Daoy (cell line): ENCODE measurements around the gene GALNT12. TPM values are rescaled to one million over a fixed set of nuclear protein-coding genes. Genes with fewer than 3 reads are reported as not detected.
A peak's percentile ranks its signal among the peaks of the same experiment; 100 is the strongest.

Experiments
- DNase-seq: peaks from one replicate; pipeline ENCODE4 v3.0.0-alpha.2; 2015; ENCODE audit warnings: low read depth
- total RNA-seq: library from RNA; depleted of rRNA; stranded (reverse); fragments of >200 nt; shearing (Covaris generic); gene quantifications from 2 replicates; pipeline ENCODE4 v1.2.3, GENCODE V29; 2014

GALNT12 gene
- total RNA-seq, 1 experiment from 2014 or later = 5.3 TPM

- DNase-seq = peak; percentile 27
These were observed 54.5 kb downstream of the GALNT12 start for GRCh38 chr9:98861781-98862504.

GRCh38 chr9:98862936-98863335, 55.5 kb downstream of the GALNT12 start:
- no peak for DNase-seq

GRCh38 chr9:98864281-98865174, 57.1 kb downstream of the GALNT12 start:
- no peak for DNase-seq

- no peak for DNase-seq
These were observed 57.9 kb downstream of the GALNT12 start for GRCh38 chr9:98865284-98865875.

GRCh38 chr9:98866435-98867102, 59.1 kb downstream of the GALNT12 start:
- no peak for DNase-seq

GRCh38 chr9:98867103-98867428, 59.6 kb downstream of the GALNT12 start:
- no peak for DNase-seq

GRCh38 chr9:98867429-98868168, 60.1 kb downstream of the GALNT12 start:
- DNase-seq = peak; percentile 73

- no peak for DNase-seq
These were observed 61.7 kb downstream of the GALNT12 start for GRCh38 chr9:98869078-98869745.

- DNase-seq = no peak
These were observed 62.4 kb downstream of the GALNT12 start for GRCh38 chr9:98869866-98870265.

- DNase-seq = no peak
These were observed 63.5 kb downstream of the GALNT12 start for GRCh38 chr9:98870782-98871557.

GRCh38 chr9:98871558-98872065, 64.1 kb downstream of the GALNT12 start:
- DNase-seq = no peak

GRCh38 chr9:98873526-98873925, 66.1 kb downstream of the GALNT12 start:
- DNase-seq = no peak

GRCh38 chr9:98873951-98874371, 66.5 kb downstream of the GALNT12 start:
- peak; percentile 63 for DNase-seq

GRCh38 chr9:98874721-98875255, 67.3 kb downstream of the GALNT12 start:
- DNase-seq = no peak

GRCh38 chr9:98875536-98875935, 68.1 kb downstream of the GALNT12 start:
- no peak for DNase-seq

- DNase-seq = no peak
These were observed 69.8 kb downstream of the GALNT12 start for GRCh38 chr9:98877311-98877710.

- DNase-seq = no peak
These were observed 71.9 kb downstream of the GALNT12 start for GRCh38 chr9:98879094-98879962.

GRCh38 chr9:98879963-98880310, 72.5 kb downstream of the GALNT12 start:
- no peak for DNase-seq
